HG03025 (cell line): ENCODE data around the gene TBC1D1.

Source experiments
- ATAC-seq: cut with Tn5 transposase; IDR thresholded peaks from one replicate; pipeline ENCODE4 v1.9.1; 2021; ENCODE audit warnings: mild to moderate bottlenecking, moderate library complexity; ENCODE audit not compliant: unreplicated experiment, low FRiP score

The TBC1D1 gene

GRCh38 chr4:38072578-38072977, 181.7 kb downstream of the TBC1D1 start:
- no peak for ATAC-seq

- ATAC-seq, result no peak
Measured at GRCh38 chr4:38073596-38074234, 182.8 kb downstream of the TBC1D1 start.

- ATAC-seq, result peak; percentile 45
Measured at GRCh38 chr4:38075370-38076152, 184.7 kb downstream of the TBC1D1 start.

GRCh38 chr4:38076153-38076669, 185.3 kb downstream of the TBC1D1 start:
- ATAC-seq, result no peak

GRCh38 chr4:38077791-38078489, 187.1 kb downstream of the TBC1D1 start:
- no peak for ATAC-seq

GRCh38 chr4:38078590-38079421, 187.9 kb downstream of the TBC1D1 start:
- no peak for ATAC-seq

GRCh38 chr4:38080061-38080974, 189.4 kb downstream of the TBC1D1 start:
- no peak for ATAC-seq

GRCh38 chr4:38082021-38082420, 191.1 kb downstream of the TBC1D1 start:
- no peak for ATAC-seq

GRCh38 chr4:38082424-38083385, 191.8 kb downstream of the TBC1D1 start:
- no peak for ATAC-seq

GRCh38 chr4:38084877-38085711, 194.2 kb downstream of the TBC1D1 start:
- no peak for ATAC-seq

GRCh38 chr4:38085751-38086150, 194.9 kb downstream of the TBC1D1 start:
- ATAC-seq, result no peak

- no peak for ATAC-seq
Measured at GRCh38 chr4:38086151-38086848, 195.4 kb downstream of the TBC1D1 start.

GRCh38 chr4:38086849-38087226, 196.0 kb downstream of the TBC1D1 start:
- no peak for ATAC-seq

- no peak for ATAC-seq
Measured at GRCh38 chr4:38088321-38088720, 197.4 kb downstream of the TBC1D1 start.

- ATAC-seq, result no peak
Measured at GRCh38 chr4:38089961-38090360, 199.1 kb downstream of the TBC1D1 start.

GRCh38 chr4:38090455-38091246, 199.8 kb downstream of the TBC1D1 start:
- no peak for ATAC-seq
